ENCODE results near the gene FCGR1A.
"Not testable (repeated sequence)": the region's sequence is repeated elsewhere in the genome, so short reads cannot be mapped to it uniquely, and the experiment has no call there.

FCGR1A gene

DNA sequence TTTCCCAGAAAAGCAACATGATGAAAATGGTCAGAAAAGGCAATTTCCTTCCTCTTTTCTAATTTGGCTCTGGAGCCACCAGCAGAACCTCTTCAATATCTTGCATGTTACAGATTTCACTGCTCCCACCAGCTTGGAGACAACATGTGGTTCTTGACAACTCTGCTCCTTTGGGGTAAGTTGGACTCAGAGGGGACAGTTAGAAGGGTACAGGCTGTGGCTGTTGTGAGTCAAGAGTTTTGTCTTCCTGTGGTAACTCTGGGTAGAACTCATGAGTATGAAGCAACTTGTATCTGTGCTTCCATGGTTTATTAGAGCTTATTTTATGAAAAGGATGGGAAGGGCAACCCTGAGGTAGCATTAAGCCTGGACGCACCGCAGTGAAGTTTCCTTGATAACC lies at the start of gene FCGR1A:
Gene FCGR1A, plus strand, starts transcription at position 95 of the 400 bp plus-strand sequence. Its CDS starts 50 bp downstream, at position 145.
- H3K9me3 Mint-ChIP-seq; H3K4me1 Mint-ChIP-seq (ENCODE audit: low read depth); H3K36me3 Mint-ChIP-seq (ENCODE audit: low read depth); H3K4me3 Mint-ChIP-seq; intact Hi-C loops (cut with micrococcal nuclease); H3K27ac Mint-ChIP-seq; H3K27me3 Mint-ChIP-seq: not testable (repeated sequence)

DNA sequence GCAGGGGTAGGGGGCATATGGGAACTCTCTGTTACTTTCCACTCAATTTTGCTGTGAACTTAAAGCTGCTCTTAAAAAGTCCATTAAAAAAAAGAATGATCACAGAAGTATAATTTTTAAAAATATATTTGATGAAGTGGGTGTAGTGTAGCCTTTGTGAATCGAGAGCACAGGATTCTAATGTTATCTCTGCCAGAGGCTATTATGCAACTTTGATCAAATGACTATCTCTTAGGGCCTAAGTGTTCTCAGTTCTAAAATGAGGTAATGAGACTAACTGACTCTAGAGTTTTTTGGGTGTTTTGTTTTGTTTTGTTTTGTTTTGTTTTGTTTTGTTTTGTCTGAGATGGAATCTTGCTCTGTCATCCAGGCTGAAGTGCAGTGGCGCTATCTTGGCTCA lies 49.7 kb upstream of the FCGR1A start:
- H3K36me3 Mint-ChIP-seq (ENCODE audit: low read depth); H3K27me3 Mint-ChIP-seq; H3K4me3 Mint-ChIP-seq; H3K27ac Mint-ChIP-seq; intact Hi-C loops (cut with micrococcal nuclease); H3K9me3 Mint-ChIP-seq; H3K4me1 Mint-ChIP-seq (ENCODE audit: low read depth): not testable (repeated sequence)

DNA sequence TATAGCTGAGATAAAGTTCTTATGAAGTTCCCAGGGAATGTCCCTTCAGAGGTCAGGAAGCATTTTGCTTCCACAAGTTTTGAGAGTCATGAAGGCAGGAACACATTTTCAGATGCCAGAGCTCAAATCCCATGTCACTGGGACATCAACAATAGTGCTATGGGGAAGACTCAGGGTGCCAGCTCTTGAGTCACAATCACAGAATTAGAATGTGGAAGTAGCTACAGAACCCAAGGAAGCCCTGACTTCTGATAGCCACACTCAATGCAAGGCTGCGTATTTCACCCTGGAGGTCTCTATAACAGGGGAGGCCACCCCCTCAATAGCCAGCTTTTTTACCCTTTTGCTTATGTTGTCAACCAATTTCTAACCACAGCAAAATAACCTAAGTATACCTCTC lies 47.8 kb upstream of the FCGR1A start:
- H3K9me3 Mint-ChIP-seq; intact Hi-C loops (cut with micrococcal nuclease); H3K27ac Mint-ChIP-seq; H3K36me3 Mint-ChIP-seq (ENCODE audit: low read depth); H3K27me3 Mint-ChIP-seq; H3K4me1 Mint-ChIP-seq (ENCODE audit: low read depth); H3K4me3 Mint-ChIP-seq: not testable (repeated sequence)

DNA sequence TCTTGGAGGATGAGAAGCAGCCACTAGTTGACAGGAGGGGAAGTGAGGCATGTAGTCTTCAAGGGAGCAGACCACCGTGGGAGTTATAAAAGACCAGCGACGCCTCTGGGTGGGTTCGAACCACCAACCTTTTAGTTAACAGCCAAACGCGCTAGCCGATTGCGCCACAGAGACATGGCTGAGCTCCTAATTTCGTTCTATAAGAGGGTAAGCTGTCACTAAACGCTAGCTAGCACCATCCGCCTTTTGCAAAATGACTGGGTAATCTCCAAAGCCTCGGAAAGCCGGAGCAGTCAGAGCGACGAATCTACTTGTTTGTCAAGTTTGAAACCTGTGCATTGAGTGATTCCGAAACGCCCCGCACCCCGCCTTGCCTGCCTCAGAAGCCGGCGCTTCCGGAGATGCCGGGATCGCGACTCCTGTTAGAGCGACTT lies 42.3 kb upstream of the FCGR1A start:
- H3K36me3 Mint-ChIP-seq (ENCODE audit: low read depth); intact Hi-C loops (cut with micrococcal nuclease); H3K27ac Mint-ChIP-seq; H3K27me3 Mint-ChIP-seq; H3K4me1 Mint-ChIP-seq (ENCODE audit: low read depth); H3K9me3 Mint-ChIP-seq: not testable (repeated sequence)
- peak overlapping the region; percentile 51 for H3K4me3 Mint-ChIP-seq

DNA sequence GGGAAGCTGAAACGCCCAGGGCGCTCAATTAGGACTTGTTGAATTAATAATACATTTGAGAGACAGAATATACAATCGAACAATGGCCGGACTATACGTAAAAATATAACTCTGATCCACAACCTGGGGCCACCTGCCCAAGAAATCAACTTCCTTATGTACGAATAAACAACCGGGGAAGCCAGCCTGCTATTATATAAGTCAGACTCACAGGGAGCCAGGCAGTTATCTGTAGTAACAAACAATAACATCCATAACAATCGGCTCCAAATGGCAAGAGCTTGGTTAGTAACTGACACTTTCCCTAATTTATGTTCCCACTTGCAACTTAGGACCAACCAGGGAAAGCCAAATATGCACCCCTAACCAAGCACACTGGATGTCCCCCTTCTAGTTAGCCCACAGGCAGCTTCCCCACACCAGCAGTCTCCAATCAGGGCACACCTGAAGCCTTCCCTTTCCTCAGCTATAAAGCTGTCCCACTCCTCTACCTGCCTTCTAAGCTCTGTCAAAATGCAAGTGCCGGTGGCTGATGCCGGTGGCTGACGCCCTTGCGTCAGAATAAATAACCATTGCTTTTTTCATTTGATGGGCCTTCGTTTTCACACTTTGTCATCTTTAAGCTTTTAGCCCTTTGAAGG lies 41.8 kb upstream of the FCGR1A start:
- intact Hi-C loops (cut with micrococcal nuclease); H3K36me3 Mint-ChIP-seq (ENCODE audit: low read depth); H3K4me1 Mint-ChIP-seq (ENCODE audit: low read depth); H3K27me3 Mint-ChIP-seq; H3K27ac Mint-ChIP-seq; H3K9me3 Mint-ChIP-seq: not testable (repeated sequence)
- H3K4me3 Mint-ChIP-seq, result peak overlapping the region; percentile 51

DNA sequence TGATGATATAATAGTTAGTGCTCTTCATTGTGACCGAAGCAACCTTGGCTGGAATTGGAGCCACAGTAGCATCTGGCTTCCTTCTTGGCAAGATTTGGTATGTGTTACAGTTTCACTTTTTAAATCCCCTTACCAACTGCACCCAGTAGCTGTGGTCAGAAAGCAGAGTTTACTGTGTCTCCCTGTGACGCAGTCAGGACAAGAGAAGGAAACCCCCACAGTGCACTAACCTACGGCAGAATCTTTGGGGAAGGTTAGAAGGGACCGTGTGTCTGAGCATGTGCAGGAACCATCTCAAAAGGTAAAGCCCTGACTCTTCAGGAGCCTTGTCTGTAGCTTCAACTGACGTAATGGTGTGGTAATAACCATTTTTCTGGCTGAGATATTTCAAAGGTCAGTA lies 40.6 kb upstream of the FCGR1A start:
- H3K27me3 Mint-ChIP-seq; intact Hi-C loops (cut with micrococcal nuclease); H3K4me3 Mint-ChIP-seq; H3K4me1 Mint-ChIP-seq (ENCODE audit: low read depth); H3K9me3 Mint-ChIP-seq; H3K36me3 Mint-ChIP-seq (ENCODE audit: low read depth); H3K27ac Mint-ChIP-seq: not testable (repeated sequence)

DNA sequence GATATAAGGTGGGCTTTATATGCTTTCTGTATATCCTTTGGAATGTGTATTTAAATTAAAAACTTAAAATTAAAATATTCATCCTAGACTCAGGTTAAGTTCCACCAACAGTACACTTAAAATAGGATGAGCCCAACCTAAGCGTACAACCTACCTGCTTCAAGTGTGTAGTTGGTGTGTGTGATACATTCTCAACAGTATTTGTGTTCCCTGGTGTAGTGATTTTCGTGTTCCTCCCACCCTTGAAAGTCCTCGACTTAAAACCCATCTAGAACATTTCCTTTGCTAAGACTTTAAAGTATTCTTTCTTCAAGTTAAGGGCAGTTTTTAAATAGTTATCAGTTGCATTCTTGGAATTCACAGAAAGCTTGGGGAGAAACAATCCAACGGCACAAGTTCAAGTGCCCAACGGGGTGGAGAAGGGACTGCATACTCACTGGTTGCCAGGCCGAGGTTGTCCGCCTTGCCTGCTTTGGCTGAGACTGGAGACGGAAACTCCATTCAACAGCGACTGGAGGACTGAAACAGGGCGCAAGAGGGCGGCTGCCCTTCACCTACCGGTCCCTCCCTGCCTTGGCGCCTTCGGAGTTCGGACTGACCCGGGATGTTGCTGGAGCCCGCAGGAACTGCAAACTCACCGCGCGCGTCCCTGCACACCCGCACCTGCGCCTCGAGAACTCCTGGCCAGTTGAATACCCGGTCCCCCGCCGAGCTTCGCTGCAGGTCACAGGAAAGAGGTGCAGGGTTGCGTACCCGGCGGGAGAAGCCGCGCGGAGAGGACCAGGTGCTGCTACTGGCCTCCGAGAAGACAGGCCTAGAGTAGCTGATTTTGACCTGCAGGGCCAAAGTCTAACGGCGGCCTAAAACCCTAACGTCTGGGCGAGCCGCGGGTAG lies 35.8 kb upstream of the FCGR1A start:
- intact Hi-C loops (cut with micrococcal nuclease); H3K9me3 Mint-ChIP-seq: not testable (repeated sequence)
- H3K4me3 Mint-ChIP-seq, result peak overlapping the region; percentile 75

DNA sequence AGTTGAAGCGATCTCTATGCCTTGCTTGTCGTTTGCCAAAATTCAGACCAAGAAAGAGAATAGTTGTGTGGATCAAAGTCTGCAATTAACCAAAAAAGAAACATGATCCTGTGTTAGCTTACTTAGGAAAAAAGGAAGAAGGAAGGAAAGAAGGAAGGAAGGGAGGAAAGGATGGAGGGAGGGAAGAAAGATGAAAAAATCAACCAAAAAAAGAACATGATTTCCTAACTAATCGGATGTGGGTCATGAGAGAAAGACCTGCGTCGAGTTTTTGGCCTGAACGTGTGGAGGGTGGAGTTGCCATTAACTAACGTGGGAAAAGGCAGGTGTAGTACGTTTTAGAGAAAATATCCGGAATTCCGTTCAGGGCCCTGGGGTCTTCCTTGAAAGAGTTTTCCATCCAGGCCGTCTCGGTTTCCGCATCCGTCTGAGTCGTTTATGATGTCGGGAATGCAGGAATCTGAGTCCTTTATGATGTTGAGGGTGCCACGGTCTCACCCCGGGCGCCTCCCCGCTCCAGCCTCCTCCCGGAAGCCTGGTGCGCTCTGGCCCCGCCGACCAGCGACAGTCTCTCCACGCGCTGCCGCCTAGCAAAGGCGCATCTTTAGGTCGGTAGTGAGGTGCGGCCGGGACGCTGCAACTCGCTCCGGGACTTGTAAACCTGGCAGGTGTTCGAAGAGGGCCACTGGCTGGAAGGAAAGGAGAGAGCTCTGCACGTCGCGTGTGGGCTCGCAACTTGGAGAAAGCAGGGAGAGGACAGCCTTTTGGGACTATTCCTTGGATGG lies 34.9 kb upstream of the FCGR1A start:
- intact Hi-C loops (cut with micrococcal nuclease); H3K36me3 Mint-ChIP-seq (ENCODE audit: low read depth); H3K9me3 Mint-ChIP-seq; H3K4me1 Mint-ChIP-seq (ENCODE audit: low read depth): not testable (repeated sequence)
- Mint-ChIP-seq H3K27ac (peak overlapping the region; percentile 69), H3K27me3 (peaks cover 13% of the 10 kb centered on the region), H3K4me3 (peak overlapping the region; percentile 78)

More for the DNA sequence above, 35.8 kb upstream of the FCGR1A start:
- not testable (repeated sequence) for H3K4me1 Mint-ChIP-seq (ENCODE audit: low read depth); H3K36me3 Mint-ChIP-seq (ENCODE audit: low read depth)
- Mint-ChIP-seq H3K27me3 (peaks cover 13% of the 10 kb centered on the region), H3K27ac (peak overlapping the region; percentile 69)

DNA sequence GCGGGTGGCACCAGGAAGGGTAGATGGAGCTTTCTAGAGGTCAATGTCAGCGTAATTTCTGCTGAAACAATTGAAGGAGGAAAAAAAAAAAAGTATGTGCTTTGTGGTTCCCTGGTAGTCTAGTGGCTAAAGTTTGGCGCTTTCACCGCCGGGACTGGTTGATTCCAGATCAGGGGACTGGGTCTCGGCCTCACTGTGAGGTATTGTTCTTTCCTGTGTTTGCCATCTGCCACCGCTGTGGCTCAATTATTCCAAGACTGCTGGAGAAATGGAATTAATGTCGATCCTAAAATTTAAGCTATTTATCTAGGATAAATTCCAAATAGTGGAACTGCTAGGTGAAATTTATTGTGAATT lies 34.4 kb upstream of the FCGR1A start:
- peak overlapping the region; percentile 78 for H3K4me3 Mint-ChIP-seq
- H3K9me3 Mint-ChIP-seq; H3K4me1 Mint-ChIP-seq (ENCODE audit: low read depth); H3K36me3 Mint-ChIP-seq (ENCODE audit: low read depth); intact Hi-C loops (cut with micrococcal nuclease): not testable (repeated sequence)
- H3K27ac Mint-ChIP-seq, result peak overlapping the region; percentile 66
- peaks cover 13% of the 10 kb centered on the region for H3K27me3 Mint-ChIP-seq

DNA sequence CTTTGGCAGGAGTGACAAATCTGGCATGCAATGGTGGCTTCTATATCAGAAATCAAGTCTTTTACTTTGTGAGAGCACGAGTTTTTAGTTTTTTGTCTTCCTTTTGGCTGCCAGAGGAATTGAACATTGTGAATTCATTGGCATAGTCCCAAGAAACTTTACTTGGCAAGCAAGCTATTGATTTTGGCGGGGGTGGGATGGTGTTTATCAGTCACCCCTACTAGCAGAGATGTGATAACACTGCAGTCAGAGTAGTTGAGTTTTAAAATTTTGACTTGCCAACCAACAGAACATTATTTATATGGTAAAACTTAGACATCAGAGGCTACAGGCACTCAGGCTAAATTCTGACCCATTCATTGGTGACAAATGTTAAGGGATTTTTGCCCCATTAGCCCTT lies 31.9 kb upstream of the FCGR1A start:
- H3K27me3 Mint-ChIP-seq, result peaks cover 13% of the 10 kb centered on the region
- not testable (repeated sequence) for H3K36me3 Mint-ChIP-seq (ENCODE audit: low read depth)

DNA sequence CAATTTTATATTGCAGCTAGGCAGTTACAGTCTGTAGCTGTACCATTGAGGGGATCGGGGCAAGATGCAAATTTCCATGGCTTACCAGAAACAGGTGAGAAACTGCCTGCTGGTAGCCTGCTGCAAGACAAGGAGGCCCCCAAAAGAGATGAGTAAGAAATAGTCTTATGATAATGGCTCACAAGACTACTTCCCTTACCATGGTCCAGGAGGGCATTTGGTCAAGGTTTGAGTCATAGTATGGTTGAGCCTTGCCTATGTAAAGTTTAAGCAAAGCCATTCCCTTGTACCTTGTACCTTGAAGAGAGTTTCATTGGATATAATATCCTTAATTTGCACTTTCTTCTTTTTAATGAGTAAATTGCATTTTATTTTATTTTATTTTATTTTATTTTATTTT lies 30.3 kb upstream of the FCGR1A start:
- H3K4me3 Mint-ChIP-seq; H3K27me3 Mint-ChIP-seq; intact Hi-C loops (cut with micrococcal nuclease); H3K36me3 Mint-ChIP-seq (ENCODE audit: low read depth); H3K9me3 Mint-ChIP-seq; H3K27ac Mint-ChIP-seq: not testable (repeated sequence)
- H3K4me1 Mint-ChIP-seq (ENCODE audit: low read depth), result peaks cover 14% of the 10 kb centered on the region

More for the DNA sequence above, 31.9 kb upstream of the FCGR1A start:
- H3K9me3 Mint-ChIP-seq; H3K4me3 Mint-ChIP-seq; intact Hi-C loops (cut with micrococcal nuclease); H3K27ac Mint-ChIP-seq: not testable (repeated sequence)
- H3K4me1 Mint-ChIP-seq (ENCODE audit: low read depth), result peaks cover 14% of the 10 kb centered on the region

DNA sequence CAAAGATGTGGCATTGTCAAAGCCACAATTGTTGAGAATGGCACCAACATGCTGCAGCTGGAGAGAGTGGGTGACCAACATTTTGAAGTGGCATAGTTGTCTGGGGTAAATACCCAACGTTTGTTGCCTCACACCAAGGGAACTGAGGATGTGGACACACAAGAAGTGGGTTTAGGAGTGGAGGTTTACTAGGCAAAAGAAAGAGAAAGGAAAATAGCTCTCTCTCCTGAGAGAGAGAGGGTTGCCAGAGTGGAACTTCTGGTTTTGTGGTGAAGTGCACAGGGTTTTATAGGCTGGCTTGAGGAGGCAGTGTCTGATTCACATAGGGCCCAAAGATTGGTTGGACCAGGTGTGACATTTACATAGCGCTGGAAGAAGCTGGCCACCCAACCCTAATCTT lies 29.0 kb upstream of the FCGR1A start:
- intact Hi-C loops (cut with micrococcal nuclease); H3K36me3 Mint-ChIP-seq (ENCODE audit: low read depth); H3K4me3 Mint-ChIP-seq; H3K9me3 Mint-ChIP-seq; H3K4me1 Mint-ChIP-seq (ENCODE audit: low read depth); H3K27ac Mint-ChIP-seq; H3K27me3 Mint-ChIP-seq: not testable (repeated sequence)

DNA sequence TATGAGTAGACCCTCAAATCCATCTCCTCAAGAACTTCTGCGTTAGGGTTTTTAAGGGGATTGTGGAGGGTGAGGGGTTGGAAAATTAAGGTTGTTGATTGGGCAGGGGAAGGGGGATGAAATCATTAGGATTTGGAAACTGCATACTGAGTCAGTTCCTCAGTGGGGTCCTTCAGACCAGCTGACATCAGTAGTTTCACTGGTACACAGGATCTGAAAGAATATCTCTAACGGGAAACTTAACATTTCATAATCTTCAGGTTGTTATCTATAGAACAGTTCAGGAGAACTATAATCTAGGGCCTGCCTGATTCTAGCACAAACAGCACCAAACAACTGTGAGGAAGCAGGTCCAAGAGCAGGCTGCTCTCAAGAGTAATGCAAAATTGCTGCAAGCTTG lies 27.2 kb upstream of the FCGR1A start:
- H3K36me3 Mint-ChIP-seq (ENCODE audit: low read depth); H3K4me3 Mint-ChIP-seq; H3K9me3 Mint-ChIP-seq; H3K27me3 Mint-ChIP-seq; H3K27ac Mint-ChIP-seq; intact Hi-C loops (cut with micrococcal nuclease): not testable (repeated sequence)
- peaks cover 13% of the 10 kb centered on the region for H3K4me1 Mint-ChIP-seq (ENCODE audit: low read depth)

DNA sequence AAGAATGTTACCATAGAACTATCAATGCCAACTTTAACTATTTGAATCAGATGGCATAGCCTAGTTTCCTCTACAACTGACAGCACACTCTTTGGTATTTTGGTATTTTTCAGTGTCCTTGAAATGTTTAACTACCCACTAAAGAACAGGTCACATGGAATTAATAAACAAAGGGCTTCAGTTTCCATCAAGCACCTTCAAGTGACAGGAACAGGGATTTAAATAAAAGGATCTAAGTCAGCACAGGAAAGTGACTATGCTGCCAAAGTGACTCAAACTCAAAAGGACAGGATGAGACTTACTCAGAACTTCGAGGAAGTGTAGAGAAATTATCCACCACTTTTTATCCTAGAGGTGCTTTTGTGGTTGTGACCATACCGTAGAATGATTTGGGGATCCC lies 20.2 kb upstream of the FCGR1A start:
- H3K36me3 Mint-ChIP-seq (ENCODE audit: low read depth); H3K27me3 Mint-ChIP-seq; H3K27ac Mint-ChIP-seq; intact Hi-C loops (cut with micrococcal nuclease); H3K4me3 Mint-ChIP-seq; H3K9me3 Mint-ChIP-seq; H3K4me1 Mint-ChIP-seq (ENCODE audit: low read depth): not testable (repeated sequence)
